ENCODE data around the gene CAMKK2. TPM values are rescaled to one million over a fixed set of nuclear protein-coding genes. Genes with fewer than 3 reads are reported as not detected.
A peak's percentile ranks its signal among the peaks of the same experiment; 100 is the strongest.

The CAMKK2 gene
- polyA plus RNA-seq, 1 donor: 45.5 TPM

- Histone ChIP-seq H3K4me1 (ENCODE audit: control insufficient read depth, insufficient read depth, low read length) (no peaks in the 10 kb centered on the region), H3K36me3 (ENCODE audit: control insufficient read depth, insufficient read depth, low read length) (peaks cover 80% of the 10 kb centered on the region), H3K27me3 (ENCODE audit: control insufficient read depth, insufficient read depth, low read length) (no peaks in the 10 kb centered on the region), H3K9me3 (ENCODE audit: control insufficient read depth, low read depth, low read length) (no peaks in the 10 kb centered on the region), H3K4me3 (ENCODE audit: low read length) (no peak overlapping the region), H3K27ac (ENCODE audit: low read length) (no peak overlapping the region)
- WGBS (ENCODE audit: insufficient coverage, low lambda C conversion rate): 90% methylated on average over 4 of the region's 14 CpGs
- no peak for DNase-seq
These were observed 46.1 kb downstream of the CAMKK2 start for GRCh38 chr12:121250359-121250758.

DNA sequence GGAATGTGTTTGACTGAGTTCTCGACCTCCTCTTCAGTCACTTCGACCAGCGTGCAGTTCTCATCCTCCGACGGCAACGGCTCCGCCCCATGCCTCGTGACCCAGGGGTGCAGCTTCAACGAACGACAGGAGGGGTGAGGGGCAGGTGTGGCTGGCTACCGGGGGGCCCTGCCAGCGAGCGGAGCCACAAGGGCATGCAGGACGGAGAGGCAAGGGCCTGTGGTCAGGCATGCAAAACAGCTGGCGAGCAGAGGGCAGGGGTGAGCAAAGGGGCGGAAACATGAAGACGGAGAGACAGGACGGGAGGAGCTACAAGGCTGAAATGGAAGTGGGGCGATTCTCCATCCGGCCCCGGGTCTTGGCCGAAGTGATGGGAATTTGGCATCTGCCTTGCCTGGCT is 47.9 kb downstream of the CAMKK2 start:
- Histone ChIP-seq H3K9me3 (ENCODE audit: control insufficient read depth, low read depth, low read length) (no peaks in the 10 kb centered on the region), H3K27ac (ENCODE audit: low read length) (no peak overlapping the region), H3K36me3 (ENCODE audit: control insufficient read depth, insufficient read depth, low read length) (peaks cover 79% of the 10 kb centered on the region), H3K4me1 (ENCODE audit: control insufficient read depth, insufficient read depth, low read length) (no peaks in the 10 kb centered on the region), H3K27me3 (ENCODE audit: control insufficient read depth, insufficient read depth, low read length) (no peaks in the 10 kb centered on the region), H3K4me3 (ENCODE audit: low read length) (no peak overlapping the region)
- no CpG with 5 or more reads among the region's 22 CpGs for WGBS (ENCODE audit: insufficient coverage, low lambda C conversion rate)
- DNase-seq: no peak

DNA sequence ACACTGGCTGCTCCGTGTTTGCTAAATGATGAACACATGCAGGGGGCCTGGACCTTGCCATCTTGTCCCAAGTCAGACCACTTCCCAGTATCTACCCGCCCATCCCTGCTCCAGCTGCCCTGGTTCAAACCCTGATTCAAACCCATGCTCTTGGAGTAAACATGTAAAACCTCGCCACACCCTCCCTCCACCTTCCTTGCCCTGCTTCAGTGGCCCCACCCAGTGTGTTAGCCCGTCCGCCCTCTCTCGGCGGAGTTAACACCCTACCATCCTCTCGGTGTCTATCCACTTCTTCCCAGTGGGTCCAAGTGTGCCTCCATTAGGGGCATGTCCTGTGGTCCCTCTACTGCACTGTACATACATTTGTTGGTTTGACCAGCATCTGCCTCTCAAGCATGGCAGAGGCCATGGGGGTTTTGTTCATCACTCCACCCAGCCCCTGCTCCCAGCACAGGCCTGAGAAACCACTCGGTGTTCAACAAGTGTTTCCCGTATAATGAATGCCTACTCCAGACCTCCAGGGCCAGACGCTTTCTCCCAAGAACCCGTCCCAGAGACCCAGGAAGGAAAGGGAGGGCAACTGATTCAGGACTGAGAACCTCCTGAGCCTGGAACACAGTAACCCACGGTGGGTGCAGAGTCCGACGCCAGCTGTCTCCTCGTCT is 49.5 kb downstream of the CAMKK2 start:
- peaks cover 75% of the 10 kb centered on the region for H3K36me3 ChIP-seq (ENCODE audit: control insufficient read depth, insufficient read depth, low read length)
- H3K4me3 ChIP-seq (ENCODE audit: low read length): no peak overlapping the region
- DNase-seq: no peak
- 100% methylated on average over 3 of the region's 16 CpGs for WGBS (ENCODE audit: insufficient coverage, low lambda C conversion rate)
- H3K27me3 ChIP-seq (ENCODE audit: control insufficient read depth, insufficient read depth, low read length): no peaks in the 10 kb centered on the region
- no peaks in the 10 kb centered on the region for H3K4me1 ChIP-seq (ENCODE audit: control insufficient read depth, insufficient read depth, low read length)
- no peaks in the 10 kb centered on the region for H3K9me3 ChIP-seq (ENCODE audit: control insufficient read depth, low read depth, low read length)
- H3K27ac ChIP-seq (ENCODE audit: low read length): no peak overlapping the region

DNA sequence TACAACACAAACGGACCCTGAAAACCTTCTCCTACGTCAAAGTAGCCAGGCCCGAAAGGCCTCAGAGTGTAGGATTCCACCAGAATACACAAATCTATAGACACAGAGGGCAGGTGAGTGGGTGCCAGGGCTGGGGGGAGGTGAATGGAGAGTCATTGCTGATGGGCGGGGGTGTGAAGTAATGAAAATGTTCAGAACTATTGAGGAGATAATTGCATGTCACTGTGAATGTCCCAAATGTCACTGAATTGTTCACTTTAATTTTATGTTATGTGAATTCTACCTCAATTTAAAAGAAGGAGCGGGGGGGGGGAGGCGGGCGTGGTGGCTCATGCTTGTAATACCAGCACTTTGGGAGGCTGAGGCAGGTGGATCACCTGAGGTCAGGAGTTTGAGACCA is 50.6 kb downstream of the CAMKK2 start:
- Histone ChIP-seq H3K36me3 (ENCODE audit: control insufficient read depth, insufficient read depth, low read length) (peaks cover 76% of the 10 kb centered on the region), H3K27ac (ENCODE audit: low read length) (no peak overlapping the region), H3K27me3 (ENCODE audit: control insufficient read depth, insufficient read depth, low read length) (no peaks in the 10 kb centered on the region), H3K4me1 (ENCODE audit: control insufficient read depth, insufficient read depth, low read length) (no peaks in the 10 kb centered on the region), H3K9me3 (ENCODE audit: control insufficient read depth, low read depth, low read length) (no peaks in the 10 kb centered on the region), H3K4me3 (ENCODE audit: low read length) (no peak overlapping the region)
- 100% methylated on average over 2 of the region's 7 CpGs for WGBS (ENCODE audit: insufficient coverage, low lambda C conversion rate)
- DNase-seq: no peak

GRCh38 chr12:121245031-121245430 is 51.5 kb downstream of the CAMKK2 start:
- Histone ChIP-seq H3K4me3 (ENCODE audit: low read length) (no peak overlapping the region), H3K9me3 (ENCODE audit: control insufficient read depth, low read depth, low read length) (peaks cover 5% of the 10 kb centered on the region), H3K27ac (ENCODE audit: low read length) (no peak overlapping the region), H3K27me3 (ENCODE audit: control insufficient read depth, insufficient read depth, low read length) (no peaks in the 10 kb centered on the region), H3K36me3 (ENCODE audit: control insufficient read depth, insufficient read depth, low read length) (peaks cover 73% of the 10 kb centered on the region), H3K4me1 (ENCODE audit: control insufficient read depth, insufficient read depth, low read length) (peaks cover 1% of the 10 kb centered on the region)
- no peak for DNase-seq
- no CpG with 5 or more reads among the region's 14 CpGs for WGBS (ENCODE audit: insufficient coverage, low lambda C conversion rate)

DNA sequence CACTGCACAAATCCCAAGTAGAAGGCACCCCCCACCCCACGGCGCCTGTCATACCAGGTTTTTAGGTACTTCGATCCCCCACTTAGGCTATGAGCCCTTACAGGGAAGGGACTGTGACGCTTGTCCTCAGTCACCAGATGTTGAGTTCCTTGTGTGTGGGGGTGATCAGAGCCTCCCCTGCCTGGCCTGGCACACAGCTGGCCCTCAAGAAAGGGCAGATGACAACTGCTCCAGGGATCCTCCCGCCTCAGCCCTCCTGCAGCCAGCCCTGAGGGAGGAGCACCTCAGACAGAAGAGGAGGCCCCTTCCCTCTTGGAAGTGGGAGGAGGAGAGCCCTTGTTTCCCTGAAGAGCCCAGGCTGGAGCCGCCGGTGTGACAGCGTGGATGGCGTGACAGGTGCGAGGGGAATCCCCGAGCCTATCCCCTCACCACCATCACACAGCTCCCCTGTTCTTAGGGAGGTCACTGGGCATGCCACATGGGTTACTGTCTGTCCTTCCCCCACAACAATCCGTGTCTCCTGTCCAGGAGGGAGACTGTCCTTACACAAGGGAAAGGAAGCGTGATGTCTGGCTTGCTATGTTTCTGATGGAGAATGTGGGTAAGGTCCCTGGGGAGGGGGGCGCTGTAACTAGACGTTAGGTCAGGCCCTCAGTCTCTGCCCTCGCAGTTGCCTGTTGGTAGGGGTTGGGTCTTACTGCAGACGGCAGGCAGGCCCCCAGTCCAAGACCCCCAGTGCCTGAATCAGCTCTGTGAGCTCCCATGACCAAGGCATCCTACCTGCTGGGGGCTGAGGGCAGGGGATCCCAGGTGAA is 55.1 kb downstream of the CAMKK2 start:
- Histone ChIP-seq H3K9me3 (ENCODE audit: control insufficient read depth, low read depth, low read length) (peaks cover 5% of the 10 kb centered on the region), H3K27ac (ENCODE audit: low read length) (peak overlapping the region; percentile 61), H3K4me3 (ENCODE audit: low read length) (no peak overlapping the region), H3K36me3 (ENCODE audit: control insufficient read depth, insufficient read depth, low read length) (peaks cover 42% of the 10 kb centered on the region), H3K4me1 (ENCODE audit: control insufficient read depth, insufficient read depth, low read length) (peaks cover 28% of the 10 kb centered on the region), H3K27me3 (ENCODE audit: control insufficient read depth, insufficient read depth, low read length) (no peaks in the 10 kb centered on the region)
- no peak for DNase-seq
- no CpG with 5 or more reads among the region's 17 CpGs for WGBS (ENCODE audit: insufficient coverage, low lambda C conversion rate)

DNA sequence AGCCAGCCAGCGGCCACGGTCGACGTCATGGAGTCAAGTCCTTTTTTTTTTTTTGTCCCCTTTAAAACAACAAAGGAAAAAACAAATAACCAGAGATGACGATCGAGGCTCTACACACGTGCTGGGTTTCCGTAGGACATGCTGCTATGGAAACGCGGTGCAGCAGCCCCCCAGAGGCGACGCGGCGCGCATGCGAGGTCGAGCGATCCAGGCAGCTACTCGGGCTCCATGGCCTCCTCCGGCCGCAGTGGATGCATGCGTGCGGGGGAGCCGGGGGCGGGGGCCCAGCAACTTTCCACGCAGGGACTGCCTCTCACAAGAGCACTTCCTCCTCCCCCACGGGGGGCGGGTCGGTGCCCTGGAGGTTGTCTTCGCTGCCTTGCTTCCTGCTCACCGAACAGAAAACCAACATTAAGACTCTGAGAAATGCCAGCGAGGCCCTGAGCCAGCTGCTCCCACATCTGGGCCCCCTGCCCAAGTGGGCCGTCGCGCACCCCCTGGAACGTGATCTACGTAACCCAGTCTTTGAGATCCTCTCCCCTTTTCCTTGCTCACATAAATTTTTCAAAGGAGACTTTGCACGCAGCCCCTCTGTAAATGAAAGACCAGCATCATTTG is 55.9 kb downstream of the CAMKK2 start:
- WGBS (ENCODE audit: insufficient coverage, low lambda C conversion rate): 72% methylated on average over 3 of the region's 38 CpGs
- peak overlapping the region; percentile 12 for H3K4me3 ChIP-seq (ENCODE audit: low read length)
- H3K9me3 ChIP-seq (ENCODE audit: control insufficient read depth, low read depth, low read length): peaks cover 5% of the 10 kb centered on the region
- H3K36me3 ChIP-seq (ENCODE audit: control insufficient read depth, insufficient read depth, low read length): peaks cover 45% of the 10 kb centered on the region
- H3K27me3 ChIP-seq (ENCODE audit: control insufficient read depth, insufficient read depth, low read length): no peaks in the 10 kb centered on the region
- peak; percentile 60 to 67 for DNase-seq
- peak overlapping the region; percentile 61 for H3K27ac ChIP-seq (ENCODE audit: low read length)
- H3K4me1 ChIP-seq (ENCODE audit: control insufficient read depth, insufficient read depth, low read length): peaks cover 35% of the 10 kb centered on the region

GRCh38 chr12:121240062-121240420 is 56.5 kb downstream of the CAMKK2 start:
- Histone ChIP-seq H3K4me3 (ENCODE audit: low read length) (no peak overlapping the region), H3K36me3 (ENCODE audit: control insufficient read depth, insufficient read depth, low read length) (peaks cover 44% of the 10 kb centered on the region), H3K9me3 (ENCODE audit: control insufficient read depth, low read depth, low read length) (peaks cover 5% of the 10 kb centered on the region), H3K27me3 (ENCODE audit: control insufficient read depth, insufficient read depth, low read length) (no peaks in the 10 kb centered on the region), H3K27ac (ENCODE audit: low read length) (peak overlapping the region; percentile 61), H3K4me1 (ENCODE audit: control insufficient read depth, insufficient read depth, low read length) (peaks cover 35% of the 10 kb centered on the region)
- no peak for DNase-seq
- no CpG with 5 or more reads among the region's 7 CpGs for WGBS (ENCODE audit: insufficient coverage, low lambda C conversion rate)

- no CpG with 5 or more reads among the region's 6 CpGs for WGBS (ENCODE audit: insufficient coverage, low lambda C conversion rate)
- peaks cover 42% of the 10 kb centered on the region for H3K36me3 ChIP-seq (ENCODE audit: control insufficient read depth, insufficient read depth, low read length)
- no peaks in the 10 kb centered on the region for H3K27me3 ChIP-seq (ENCODE audit: control insufficient read depth, insufficient read depth, low read length)
- H3K4me3 ChIP-seq (ENCODE audit: low read length): no peak overlapping the region
- DNase-seq: no peak
- peaks cover 35% of the 10 kb centered on the region for H3K4me1 ChIP-seq (ENCODE audit: control insufficient read depth, insufficient read depth, low read length)
- peaks cover 5% of the 10 kb centered on the region for H3K9me3 ChIP-seq (ENCODE audit: control insufficient read depth, low read depth, low read length)
- H3K27ac ChIP-seq (ENCODE audit: low read length): peak overlapping the region; percentile 61
These were observed 57.0 kb downstream of the CAMKK2 start for GRCh38 chr12:121239351-121240061.
